ENCODE results near the gene VEPH1. TPM values are rescaled to one million over a fixed set of nuclear protein-coding genes. Genes with fewer than 3 reads are reported as not detected.

Gene VEPH1
- total and polyA plus RNA-seq, 3 experiments from 2014 or later: not detected

GRCh38 chr3:157499342-157499963 lies 3.8 kb downstream of the VEPH1 start:
- Mint-ChIP-seq H3K36me3 (no peaks in the 10 kb centered on the region), H3K27me3 (peaks cover 21 to 39% of the 10 kb centered on the region in 2 donors), H3K4me1 (peaks cover 0 to 16% (median 7%) of the 10 kb centered on the region in 3 donors), H3K4me3 (peak overlapping the region in 2 of 7 donors; percentile 6 to 51), H3K9me3 (no peaks in the 10 kb centered on the region), H3K27ac (no peak overlapping the region)
- Histone ChIP-seq H3K36me3 (ENCODE audit: insufficient read depth, low read length) (no peaks in the 10 kb centered on the region), H3K9me3 (ENCODE audit: low read length) (no peaks in the 10 kb centered on the region), H3K4me1 (ENCODE audit: insufficient read depth, low read length) (no peaks in the 10 kb centered on the region), H3K27me3 (ENCODE audit: insufficient read depth, low read length, poor library complexity, severe bottlenecking) (no peaks in the 10 kb centered on the region), H3K4me3 (ENCODE audit: low read length) (no peak overlapping the region), H3K27ac (ENCODE audit: low read depth, low read length) (no peak overlapping the region)
- DNase-seq: no peak
- ChIA-PET CTCF (no interaction called here), POLR2A (no interaction called here)

GRCh38 chr3:157498371-157498770 lies 4.8 kb downstream of the VEPH1 start:
- H3K36me3 ChIP-seq (ENCODE audit: insufficient read depth, low read length): no peaks in the 10 kb centered on the region
- H3K36me3 Mint-ChIP-seq: no peaks in the 10 kb centered on the region
- no peaks in the 10 kb centered on the region for H3K9me3 ChIP-seq (ENCODE audit: low read length)
- H3K27me3 Mint-ChIP-seq: peaks cover 21 to 40% of the 10 kb centered on the region in 2 donors
- no peaks in the 10 kb centered on the region for H3K9me3 Mint-ChIP-seq
- peaks cover 0 to 16% (median 7%) of the 10 kb centered on the region in 3 donors for H3K4me1 Mint-ChIP-seq
- H3K27ac Mint-ChIP-seq: no peak overlapping the region
- ChIA-PET CTCF (no interaction called here), POLR2A (no interaction called here)
- no peak overlapping the region for H3K27ac ChIP-seq (ENCODE audit: low read depth, low read length)
- no peaks in the 10 kb centered on the region for H3K27me3 ChIP-seq (ENCODE audit: insufficient read depth, low read length, poor library complexity, severe bottlenecking)
- no peaks in the 10 kb centered on the region for H3K4me1 ChIP-seq (ENCODE audit: insufficient read depth, low read length)
- H3K4me3 Mint-ChIP-seq: no peak overlapping the region
- H3K4me3 ChIP-seq (ENCODE audit: low read length): no peak overlapping the region
- DNase-seq: no peak

GRCh38 chr3:157495846-157496245 lies 7.4 kb downstream of the VEPH1 start:
- Mint-ChIP-seq H3K9me3 (no peaks in the 10 kb centered on the region), H3K27me3 (peaks cover 19 to 32% of the 10 kb centered on the region in 2 donors)

GRCh38 chr3:157494581-157495281 lies 8.5 kb downstream of the VEPH1 start:
- Mint-ChIP-seq H3K36me3 (no peaks in the 10 kb centered on the region), H3K27ac (no peak overlapping the region), H3K4me1 (peaks cover 0 to 10% (median 5%) of the 10 kb centered on the region in 3 donors), H3K9me3 (no peaks in the 10 kb centered on the region), H3K4me3 (no peak overlapping the region), H3K27me3 (peaks cover 12 to 22% of the 10 kb centered on the region in 2 donors)
- Histone ChIP-seq H3K9me3 (ENCODE audit: low read length) (no peaks in the 10 kb centered on the region), H3K4me1 (ENCODE audit: insufficient read depth, low read length) (no peaks in the 10 kb centered on the region), H3K27me3 (ENCODE audit: insufficient read depth, low read length, poor library complexity, severe bottlenecking) (no peaks in the 10 kb centered on the region), H3K27ac (ENCODE audit: low read depth, low read length) (no peak overlapping the region), H3K4me3 (ENCODE audit: low read length) (no peak overlapping the region), H3K36me3 (ENCODE audit: insufficient read depth, low read length) (no peaks in the 10 kb centered on the region)
- ChIA-PET CTCF (no interaction called here), POLR2A (no interaction called here)
- no peak for DNase-seq

More at GRCh38 chr3:157495846-157496245, 7.4 kb downstream of the VEPH1 start:
- Mint-ChIP-seq H3K36me3 (no peaks in the 10 kb centered on the region), H3K4me3 (no peak overlapping the region), H3K27ac (peak overlapping the region in 1 of 8 donors; percentile 35), H3K4me1 (peaks cover 0 to 16% (median 7%) of the 10 kb centered on the region in 3 donors)
- H3K27ac ChIP-seq (ENCODE audit: low read depth, low read length): no peak overlapping the region
- ChIA-PET CTCF (no interaction called here), POLR2A (no interaction called here)
- no peaks in the 10 kb centered on the region for H3K9me3 ChIP-seq (ENCODE audit: low read length)
- no peaks in the 10 kb centered on the region for H3K27me3 ChIP-seq (ENCODE audit: insufficient read depth, low read length, poor library complexity, severe bottlenecking)
- DNase-seq: no peak
- no peaks in the 10 kb centered on the region for H3K36me3 ChIP-seq (ENCODE audit: insufficient read depth, low read length)
- H3K4me3 ChIP-seq (ENCODE audit: low read length): no peak overlapping the region
- no peaks in the 10 kb centered on the region for H3K4me1 ChIP-seq (ENCODE audit: insufficient read depth, low read length)

GRCh38 chr3:157493627-157494550 lies 9.3 kb downstream of the VEPH1 start:
- H3K36me3 Mint-ChIP-seq: no peaks in the 10 kb centered on the region
- ChIA-PET POLR2A (no interaction called here), CTCF (no interaction called here)
- DNase-seq: no peak
- Histone ChIP-seq H3K4me1 (ENCODE audit: insufficient read depth, low read length) (no peaks in the 10 kb centered on the region), H3K4me3 (ENCODE audit: low read length) (no peak overlapping the region), H3K9me3 (ENCODE audit: low read length) (no peaks in the 10 kb centered on the region), H3K27me3 (ENCODE audit: insufficient read depth, low read length, poor library complexity, severe bottlenecking) (no peaks in the 10 kb centered on the region), H3K27ac (ENCODE audit: low read depth, low read length) (no peak overlapping the region), H3K36me3 (ENCODE audit: insufficient read depth, low read length) (no peaks in the 10 kb centered on the region)
- peaks cover 0 to 2% (median 0%) of the 10 kb centered on the region in 3 donors for H3K4me1 Mint-ChIP-seq
- no peak overlapping the region for H3K27ac Mint-ChIP-seq
- no peak overlapping the region for H3K4me3 Mint-ChIP-seq
- H3K27me3 Mint-ChIP-seq: peaks cover 7 to 17% of the 10 kb centered on the region in 2 donors
- no peaks in the 10 kb centered on the region for H3K9me3 Mint-ChIP-seq

GRCh38 chr3:157491136-157491535 lies 12.1 kb downstream of the VEPH1 start:
- H3K27ac ChIP-seq (ENCODE audit: low read depth, low read length): no peak overlapping the region
- CTCF ChIA-PET: no interaction called here
- no peak for DNase-seq
- no peaks in the 10 kb centered on the region for H3K4me1 Mint-ChIP-seq
- H3K27ac Mint-ChIP-seq: no peak overlapping the region
- H3K36me3 ChIP-seq (ENCODE audit: insufficient read depth, low read length): no peaks in the 10 kb centered on the region
- no peaks in the 10 kb centered on the region for H3K9me3 ChIP-seq (ENCODE audit: low read length)
- POLR2A ChIA-PET: no interaction called here
- H3K4me3 Mint-ChIP-seq: no peak overlapping the region
- peaks cover 4 to 8% of the 10 kb centered on the region in 2 donors for H3K27me3 Mint-ChIP-seq
- no peaks in the 10 kb centered on the region for H3K27me3 ChIP-seq (ENCODE audit: insufficient read depth, low read length, poor library complexity, severe bottlenecking)
- H3K9me3 Mint-ChIP-seq: no peaks in the 10 kb centered on the region
- H3K4me3 ChIP-seq (ENCODE audit: low read length): no peak overlapping the region
- H3K4me1 ChIP-seq (ENCODE audit: insufficient read depth, low read length): no peaks in the 10 kb centered on the region
- no peaks in the 10 kb centered on the region for H3K36me3 Mint-ChIP-seq

GRCh38 chr3:157488144-157488543 lies 15.1 kb downstream of the VEPH1 start:
- Histone ChIP-seq H3K27me3 (ENCODE audit: insufficient read depth, low read length, poor library complexity, severe bottlenecking) (no peaks in the 10 kb centered on the region), H3K4me3 (ENCODE audit: low read length) (no peak overlapping the region), H3K4me1 (ENCODE audit: insufficient read depth, low read length) (no peaks in the 10 kb centered on the region), H3K27ac (ENCODE audit: low read depth, low read length) (no peak overlapping the region), H3K9me3 (ENCODE audit: low read length) (no peaks in the 10 kb centered on the region), H3K36me3 (ENCODE audit: insufficient read depth, low read length) (no peaks in the 10 kb centered on the region)
- H3K9me3 Mint-ChIP-seq: no peaks in the 10 kb centered on the region
- no peak overlapping the region for H3K4me3 Mint-ChIP-seq
- H3K27ac Mint-ChIP-seq: peak overlapping the region in 1 of 8 donors; percentile 22
- ChIA-PET POLR2A (no interaction called here), CTCF (no interaction called here)
- no peaks in the 10 kb centered on the region for H3K36me3 Mint-ChIP-seq
- no peak for DNase-seq
- peaks cover 5 to 12% of the 10 kb centered on the region in 2 donors for H3K27me3 Mint-ChIP-seq
- H3K4me1 Mint-ChIP-seq: no peaks in the 10 kb centered on the region

- no peaks in the 10 kb centered on the region for H3K4me1 Mint-ChIP-seq
- no peak overlapping the region for H3K27ac Mint-ChIP-seq
- POLR2A ChIA-PET: no interaction called here
- peaks cover 0 to 3% (median 2%) of the 10 kb centered on the region in 5 donors for H3K9me3 Mint-ChIP-seq
- H3K27me3 Mint-ChIP-seq: peaks cover 5 to 19% of the 10 kb centered on the region in 2 donors
- Histone ChIP-seq H3K4me3 (ENCODE audit: low read length) (no peak overlapping the region), H3K27ac (ENCODE audit: low read depth, low read length) (no peak overlapping the region), H3K9me3 (ENCODE audit: low read length) (no peaks in the 10 kb centered on the region), H3K4me1 (ENCODE audit: insufficient read depth, low read length) (no peaks in the 10 kb centered on the region), H3K27me3 (ENCODE audit: insufficient read depth, low read length, poor library complexity, severe bottlenecking) (no peaks in the 10 kb centered on the region), H3K36me3 (ENCODE audit: insufficient read depth, low read length) (no peaks in the 10 kb centered on the region)
- H3K36me3 Mint-ChIP-seq: no peaks in the 10 kb centered on the region
- no peak overlapping the region for H3K4me3 Mint-ChIP-seq
- CTCF ChIA-PET: no interaction called here
- DNase-seq: no peak
Observed at GRCh38 chr3:157487339-157487738, 15.9 kb downstream of the VEPH1 start.

All from CD8-positive, alpha-beta memory T cell (primary cell).